Left cardiac atrium (tissue), 4 donors: ENCODE data around the gene PAMR1. TPM values are rescaled to one million over a fixed set of nuclear protein-coding genes. Genes with fewer than 3 reads are reported as not detected.

Experiments
- ATAC-seq, 2 donors: fragments of 200-7000 bp; cut with Tn5 transposase; one replicate each; pipeline ENCODE4 v1.9.1; 2020; ENCODE audit warnings: mild to moderate bottlenecking in 2 of 2, moderate library complexity in 2 of 2
- DNase-seq: peaks from one replicate; pipeline ENCODE4 v3.0.0-alpha.2; 2020
- intact Hi-C, 2 donors: fragments of 100-400 bp; cut with DNase I; formaldehyde crosslinking; loops; one replicate each; pipeline versions ENCODE4 v1.14.1 to v1.15.1; 2022 to 2023
- total RNA-seq, 2 donors: library from RNA; stranded (reverse); fragmentation: NEBNext Ultra II Directional; extraction: Animal tissue kit (Norgen Biotek cat#: 25700); gene quantifications; one replicate each; pipeline ENCODE4 v1.2.1, GENCODE V29; 2021
- donor health status: DM: no; HTN: yes; CAD: no.
- donor health status: DM: no; HTN: yes; CAD: no; lungs with severe emphysema.
- donor health status: DM: yes; HTN: yes; CAD: no.
- donor health status: Dilated cardiomyopathy.

Gene PAMR1
- total RNA-seq, 2 donors from 2014 or later = 17.6 to 23.4 TPM

- intact Hi-C loops = no loop called here
- ATAC-seq (no peak), DNase-seq (no peak)
Measured at GRCh38 chr11:35388061-35388460, 137.4 kb downstream of the PAMR1 start.

- intact Hi-C loops = no loop called here
- DNase-seq = no peak
- no peak for ATAC-seq
Measured at GRCh38 chr11:35387111-35387982, 138.1 kb downstream of the PAMR1 start.

- DNase-seq (no peak), ATAC-seq (no peak)
- intact Hi-C loops = no loop called here
Measured at GRCh38 chr11:35383953-35384352, 141.5 kb downstream of the PAMR1 start.

Other genes starting within 250 kb of the PAMR1 start
- gene SLC1A2, start 106.1 kb downstream of the PAMR1 start, total RNA-seq = 1 to 10 TPM; 1.3 to 3.3 TPM
- gene FJX1, start 92.8 kb upstream of the PAMR1 start, total RNA-seq = 1 to 10 TPM; 1.1 to 9.4 TPM
- 10 to 100 TPM; 35.0 to 46.0 TPM for gene TRIM44, start 137.2 kb upstream of the PAMR1 start, total RNA-seq